HG03064 (cell line): ENCODE data around the gene ACHE.
A peak's percentile ranks its signal among the peaks of the same experiment; 100 is the strongest.
"Not testable (repeated sequence)": the region's sequence is repeated elsewhere in the genome, so short reads cannot be mapped to it uniquely, and the experiment has no call there.

Experiments used
- ATAC-seq: cut with Tn5 transposase; IDR thresholded peaks from one replicate; pipeline ENCODE4 v1.9.1; 2021; ENCODE audit warnings: low read depth; ENCODE audit not compliant: unreplicated experiment

Gene ACHE

GRCh38 chr7:100865938-100866728 lies 29.6 kb downstream of the ACHE start:
- ATAC-seq, result no peak

GRCh38 chr7:100865372-100865911 lies 30.2 kb downstream of the ACHE start:
- no peak for ATAC-seq

- no peak for ATAC-seq
Measured at GRCh38 chr7:100864263-100864845, 31.3 kb downstream of the ACHE start.

DNA sequence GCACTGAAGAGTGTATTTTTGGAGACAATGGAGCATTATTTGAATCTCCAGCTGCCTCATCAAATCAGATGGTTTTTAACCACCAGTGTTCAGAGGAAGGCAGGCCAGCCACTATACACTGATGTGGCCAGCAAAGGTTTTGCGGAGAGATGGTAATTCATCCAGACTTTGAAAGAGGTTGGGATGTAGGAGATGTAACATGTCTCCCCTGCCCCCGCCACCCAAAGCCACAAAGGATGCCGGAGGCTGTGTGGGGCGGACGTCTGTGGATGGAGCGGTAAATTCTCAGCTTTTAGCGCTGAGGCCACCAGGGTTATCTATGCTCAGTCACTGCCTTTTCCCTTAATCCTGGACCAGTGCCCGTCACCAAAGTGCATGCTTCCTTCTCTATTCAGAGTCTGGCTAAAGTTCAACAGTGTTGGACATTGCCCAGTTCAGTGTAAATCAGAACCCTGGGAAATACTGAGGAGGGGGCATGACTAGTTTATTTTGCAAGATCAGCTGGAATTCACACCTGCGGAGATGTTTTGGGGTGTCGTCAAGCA lies 32.2 kb downstream of the ACHE start:
- no peak for ATAC-seq

- no peak for ATAC-seq
Measured at GRCh38 chr7:100861616-100861985, 34.1 kb downstream of the ACHE start.

DNA sequence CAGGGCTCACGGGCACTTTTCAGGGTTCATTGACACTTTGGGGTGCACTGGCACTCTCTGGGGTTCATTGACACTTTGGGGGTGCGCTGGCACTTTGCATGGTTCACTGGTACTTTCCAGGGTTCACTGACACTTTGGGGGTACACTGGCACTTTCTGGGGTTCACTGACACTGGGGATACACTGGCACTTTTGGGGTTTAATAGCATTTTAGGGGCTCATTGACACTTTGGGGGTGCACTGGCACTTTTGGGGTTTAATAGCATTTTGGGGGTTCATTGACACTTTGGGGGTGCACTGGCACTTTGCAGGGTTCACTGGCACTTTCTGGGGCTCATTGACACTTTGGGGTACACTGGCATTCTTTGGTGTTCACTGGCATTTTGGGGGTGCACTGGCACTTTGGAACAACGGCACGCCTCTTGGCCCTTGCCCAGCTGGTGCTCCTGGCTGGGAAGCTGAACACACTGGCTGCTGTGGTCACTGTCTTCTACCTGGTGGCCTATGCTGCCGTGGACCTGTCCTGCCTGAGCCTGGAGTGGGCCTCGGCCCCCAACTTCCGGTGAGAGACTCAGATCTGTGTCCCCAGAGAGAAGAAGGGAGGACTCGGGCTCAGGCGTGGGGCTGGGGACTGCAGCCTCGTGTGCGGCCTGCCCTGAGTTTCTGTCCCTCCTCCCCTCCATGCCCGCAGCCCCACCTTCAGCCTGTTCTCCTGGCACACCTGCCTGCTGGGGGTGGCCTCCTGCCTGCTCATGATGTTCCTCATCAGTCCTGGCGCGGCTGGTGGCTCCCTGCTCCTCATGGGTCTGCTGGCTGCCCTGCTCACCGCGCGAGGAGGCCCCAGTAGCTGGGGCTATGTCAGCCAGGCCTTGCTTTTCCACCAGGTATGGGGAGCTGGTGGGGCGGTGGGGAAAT lies 34.7 kb downstream of the ACHE start:
- ATAC-seq, result no peak

DNA sequence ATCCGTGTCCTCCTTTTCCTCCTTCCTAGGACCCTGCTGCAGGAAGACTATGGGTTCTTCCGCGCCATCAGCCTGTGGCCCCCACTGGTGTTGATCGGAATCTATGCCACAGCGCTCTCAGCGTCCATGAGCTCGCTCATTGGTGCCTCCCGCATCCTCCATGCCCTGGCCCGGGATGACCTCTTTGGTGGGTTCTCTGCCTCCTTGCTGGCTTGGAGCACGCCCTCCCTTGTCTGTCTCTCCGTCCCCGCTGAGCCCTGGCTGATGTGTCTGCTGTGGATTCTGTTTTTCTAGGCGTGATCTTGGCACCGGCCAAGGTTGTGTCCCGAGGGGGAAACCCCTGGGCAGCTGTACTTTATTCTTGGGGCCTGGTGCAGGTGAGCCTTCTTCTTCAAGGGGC lies 35.8 kb downstream of the ACHE start:
- no peak for ATAC-seq

GRCh38 chr7:100856871-100857282 lies 38.8 kb downstream of the ACHE start:
- ATAC-seq, result no peak

- no peak for ATAC-seq
Measured at GRCh38 chr7:100855515-100855914, 40.2 kb downstream of the ACHE start.

GRCh38 chr7:100854899-100855298 lies 40.8 kb downstream of the ACHE start:
- ATAC-seq, result not testable (repeated sequence)

DNA sequence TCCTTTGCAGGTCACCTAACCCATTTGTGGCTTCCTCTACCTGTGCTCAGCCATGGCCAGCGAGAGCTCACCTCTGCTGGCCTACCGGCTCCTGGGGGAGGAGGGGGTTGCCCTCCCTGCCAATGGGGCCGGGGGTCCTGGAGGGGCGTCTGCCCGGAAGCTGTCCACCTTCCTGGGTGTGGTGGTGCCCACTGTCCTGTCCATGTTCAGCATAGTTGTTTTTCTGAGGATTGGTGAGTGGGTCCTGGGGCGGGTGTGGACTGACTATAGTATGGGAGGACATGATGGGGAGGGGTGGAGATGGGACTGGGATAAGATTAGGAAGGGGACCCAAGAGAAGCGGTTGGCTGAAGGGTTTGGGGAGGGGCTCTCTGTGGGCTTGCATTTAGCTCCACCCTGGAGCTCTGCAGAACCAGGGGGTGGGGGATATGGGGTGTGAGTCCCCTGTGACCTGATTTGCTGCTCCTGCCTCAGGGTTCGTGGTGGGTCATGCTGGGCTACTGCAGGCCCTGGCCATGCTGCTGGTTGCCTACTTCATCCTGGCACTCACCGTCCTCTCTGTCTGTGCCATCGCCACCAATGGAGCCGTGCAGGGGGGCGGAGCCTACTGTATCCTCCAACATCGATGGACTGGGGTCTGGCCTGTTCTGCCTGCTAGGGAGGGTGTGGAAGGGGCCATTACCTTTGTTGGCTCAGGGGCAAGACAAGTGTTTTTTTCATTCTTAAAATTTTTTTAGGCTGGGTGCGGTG lies 41.4 kb downstream of the ACHE start:
- no peak for ATAC-seq

DNA sequence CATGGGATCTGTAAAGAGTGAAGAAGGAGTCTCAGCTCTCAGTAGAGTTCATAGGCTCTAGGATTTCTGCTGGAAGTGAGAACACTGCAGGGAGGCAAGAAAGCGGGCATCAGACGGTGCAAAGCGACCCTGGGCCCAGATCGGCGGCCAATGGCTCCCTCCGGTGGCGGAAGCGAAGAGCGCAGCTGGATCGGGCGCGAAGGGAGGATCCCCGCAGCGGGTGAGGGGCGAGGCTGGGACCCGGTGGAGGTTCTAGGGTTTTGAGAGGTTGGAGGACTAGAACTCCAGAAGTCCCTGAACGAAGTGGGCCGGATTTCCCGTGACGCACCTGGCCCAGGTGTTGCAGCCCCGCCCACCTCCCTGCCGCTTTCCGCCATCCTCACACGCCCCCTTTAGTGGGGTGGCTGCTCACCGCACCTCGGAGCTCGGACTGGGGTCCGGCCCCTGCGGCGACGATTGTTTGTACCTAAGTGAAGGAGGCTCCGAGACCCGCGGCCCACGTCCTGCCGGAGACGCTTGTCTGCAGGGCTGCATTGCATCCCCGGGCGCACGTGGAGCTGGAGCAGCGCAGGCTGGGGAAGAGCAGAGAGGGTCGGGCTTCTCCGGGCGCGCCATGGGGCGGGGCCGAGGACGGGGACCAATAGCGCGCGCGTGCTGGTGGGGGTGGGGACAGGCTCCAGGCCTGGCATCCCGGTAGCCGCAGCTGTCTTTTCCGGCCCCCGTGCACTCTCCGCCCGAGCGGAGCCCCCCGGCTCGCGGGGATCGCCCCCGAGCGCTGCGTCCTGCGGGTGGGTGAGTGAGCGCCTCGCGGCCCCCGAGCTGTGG lies 43.4 kb downstream of the ACHE start, which contains the start of gene SLC12A9:
SLC12A9 (plus strand) TSS at position 666 of the 825 bp plus-strand sequence. CDS start 1,485 bp downstream, outside the sequence.
- peak; percentile 91 for ATAC-seq

GRCh38 chr7:100847360-100847759 lies 48.3 kb downstream of the ACHE start:
- no peak for ATAC-seq

DNA sequence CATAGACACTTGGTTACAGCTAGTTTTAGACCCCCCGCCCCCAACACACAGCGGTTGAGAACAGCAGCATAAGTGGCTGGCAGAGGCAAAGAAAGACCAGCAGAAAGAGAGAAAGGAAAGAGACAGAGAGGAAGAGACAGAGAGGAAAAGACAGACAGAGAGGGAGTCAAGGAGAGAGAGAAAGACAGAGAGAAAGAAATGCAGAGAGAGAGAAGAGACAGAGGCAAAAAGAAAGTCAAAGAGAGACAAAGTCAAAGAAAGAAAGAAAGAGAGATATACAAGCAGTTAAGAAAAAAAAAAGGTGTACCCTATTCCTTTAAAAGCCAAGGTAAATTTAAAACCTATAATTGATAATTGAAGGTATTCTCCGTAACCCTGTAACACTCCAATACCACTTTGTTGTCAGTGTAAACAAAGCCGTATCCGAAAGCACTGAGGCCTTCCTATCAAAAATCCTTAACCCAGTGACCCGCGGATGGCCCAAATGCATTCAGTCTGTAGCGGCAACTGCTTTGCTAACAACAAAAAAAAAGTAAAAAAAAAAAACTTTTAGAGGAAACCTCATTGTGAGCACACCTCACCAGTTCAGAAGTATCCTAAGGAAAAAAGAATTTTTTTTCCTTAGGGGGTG lies 55.1 kb downstream of the ACHE start:
- no peak for ATAC-seq
